ENCODE results near the gene CLEC16A. TPM values are rescaled to one million over a fixed set of nuclear protein-coding genes. Genes with fewer than 3 reads are reported as not detected.

Gene CLEC16A
- total and polyA plus RNA-seq, 9 of the 15 experiments (the other 6 are each of a cell fraction or from before 2014, with no cell fraction given), result 1.00 to 22.3 (median 10.0) TPM

- TF ChIP-seq ZNF764 (CRISPR knock-in tag; IDR thresholded peaks at IDR 0.05; ENCODE audit: low read depth), result no peak
- TF ChIP-seq U2AF2 (optimal IDR thresholded peaks at IDR 0.05; ENCODE audit: low read depth, low read length), result no peak
- no peak for TF ChIP-seq DACH1 (IDR thresholded peaks at IDR 0.05; ENCODE audit: partially characterized antibody)
- no peak for TF ChIP-seq HBP1 (CRISPR knock-in tag; IDR thresholded peaks at IDR 0.05)
- TF ChIP-seq ZNF318 (IDR thresholded peaks at IDR 0.05; ENCODE audit: borderline replicate concordance in 1 of 2, low read depth in 1 of 2), result no peak
- TF ChIP-seq, protein P1, sequence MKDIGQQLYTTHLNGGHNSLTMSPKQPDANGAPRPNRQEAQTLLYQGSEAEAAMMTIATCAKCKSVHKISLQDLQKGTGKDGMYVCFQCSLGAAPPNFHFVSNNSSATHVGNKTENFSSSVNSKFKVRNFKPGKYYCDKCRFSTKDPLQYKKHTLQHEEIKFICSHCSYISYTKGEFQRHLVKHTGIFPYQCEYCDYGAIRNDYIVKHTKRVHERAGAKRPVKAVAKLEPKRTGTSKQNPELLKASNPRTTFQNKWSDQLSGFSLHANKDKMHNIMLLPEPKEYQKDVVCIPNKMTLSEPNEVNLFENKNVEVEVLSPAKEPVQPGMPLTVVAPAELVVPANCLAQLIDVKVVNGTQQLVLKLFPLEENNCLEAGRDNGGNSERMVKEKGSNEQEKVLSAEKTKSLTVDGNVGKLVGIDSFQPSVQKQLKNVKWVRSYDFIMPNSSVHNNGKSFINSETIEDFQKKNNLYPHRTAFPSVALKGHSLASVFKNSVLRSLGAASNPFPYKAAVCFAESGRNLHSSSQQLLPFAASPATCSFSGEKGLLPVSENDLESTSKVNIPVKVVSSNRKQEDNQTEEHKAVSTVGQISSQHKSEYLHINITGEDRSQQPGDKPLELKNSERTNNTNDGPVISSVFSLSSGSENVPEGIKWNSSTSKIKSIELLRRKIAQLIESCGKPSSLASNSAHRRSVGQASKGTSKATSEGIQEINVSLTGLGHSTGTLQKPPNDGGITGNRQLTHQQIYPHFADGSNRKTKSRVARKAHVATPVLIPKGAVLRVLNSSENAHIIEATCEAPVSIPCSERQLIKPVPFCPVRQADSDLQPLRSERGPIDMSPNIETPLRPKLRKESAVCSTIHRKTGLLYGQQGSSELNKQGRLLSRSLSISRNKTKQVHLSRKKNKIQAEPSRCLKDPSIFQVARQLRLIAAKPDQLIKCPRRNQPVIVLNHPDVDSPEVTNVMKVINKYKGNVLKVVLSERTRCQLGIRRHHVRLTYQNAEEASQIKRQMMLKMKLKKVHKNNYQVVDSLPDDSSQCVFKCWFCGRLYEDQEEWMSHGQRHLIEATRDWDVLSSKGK (CRISPR knock-in tag; IDR thresholded peaks at IDR 0.05), result no peak
- no peak for TF ChIP-seq RFX7 (CRISPR knock-in tag; IDR thresholded peaks at IDR 0.05)
- TF ChIP-seq, protein P2, sequence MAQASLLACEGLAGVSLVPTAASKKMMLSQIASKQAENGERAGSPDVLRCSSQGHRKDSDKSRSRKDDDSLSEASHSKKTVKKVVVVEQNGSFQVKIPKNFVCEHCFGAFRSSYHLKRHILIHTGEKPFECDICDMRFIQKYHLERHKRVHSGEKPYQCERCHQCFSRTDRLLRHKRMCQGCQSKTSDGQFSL (CRISPR knock-in tag; IDR thresholded peaks at IDR 0.05), result no peak
- TF ChIP-seq, protein P2 (tag; IDR thresholded peaks at IDR 0.05), result no peak
Measured at GRCh38 chr16:10964039-10964890, 19.9 kb downstream of the CLEC16A start (continued).

Measured in K562 (cell line).